SK-N-MC (cell line): Measurements from ENCODE around the gene UGT2B7.

Source experiments
- DNase-seq: peaks from one replicate; pipeline ENCODE4 v3.0.0-alpha.2; 2011; ENCODE audit warnings: low read depth, low spot score
- H3K27ac ChIP-seq: fragments of 200-600 bp; sonication (generic); 2 replicates; pipeline ENCODE4 v1.5.1; 2016; ENCODE audit warnings: mixed run types
- H3K36me3 ChIP-seq: fragments of 200-600 bp; sonication (generic); 2 replicates; pipeline ENCODE4 v1.6.1; 2017; ENCODE audit warnings: antibody characterized with exemption, low read length, mixed read lengths; ENCODE audit not compliant: insufficient read depth
- H3K4me3 ChIP-seq: fragments of 200-600 bp; sonication (generic); 2 replicates; pipeline ENCODE4 v1.5.1; 2016
- H3K9ac ChIP-seq: fragments of 200-600 bp; sonication (generic); 2 replicates; pipeline ENCODE4 v1.8.0; 2017; ENCODE audit warnings: mixed run types, mixed read lengths; ENCODE audit not compliant: insufficient read length
- H3K9me3 ChIP-seq: fragments of 200-600 bp; sonication (generic); 2 replicates; pipeline ENCODE4 v1.6.1; 2017; ENCODE audit warnings: low read depth, mild to moderate bottlenecking, antibody characterized with exemption, low read length, moderate library complexity, mixed read lengths
- EZH2 ChIP-seq: fragments of 200-600 bp; sonication (generic); IDR thresholded peaks from one replicate; pipeline ENCODE4 v1.6.1; 2017; ENCODE audit warnings: antibody characterized with exemption
- FOXP2 ChIP-seq: optimal IDR thresholded peaks from 2 replicates; pipeline ENCODE3; 2011; ENCODE audit warnings: mild to moderate bottlenecking, moderate library complexity; ENCODE audit not compliant: insufficient read depth; ENCODE audit errors: extremely low read length, control extremely low read depth
- POLR2AphosphoS5 ChIP-seq: IDR thresholded peaks from 2 replicates; pipeline ENCODE4 v1.6.1; 2012; ENCODE audit warnings: mild to moderate bottlenecking, low read depth, low read length, borderline replicate concordance

The UGT2B7 gene

DNA sequence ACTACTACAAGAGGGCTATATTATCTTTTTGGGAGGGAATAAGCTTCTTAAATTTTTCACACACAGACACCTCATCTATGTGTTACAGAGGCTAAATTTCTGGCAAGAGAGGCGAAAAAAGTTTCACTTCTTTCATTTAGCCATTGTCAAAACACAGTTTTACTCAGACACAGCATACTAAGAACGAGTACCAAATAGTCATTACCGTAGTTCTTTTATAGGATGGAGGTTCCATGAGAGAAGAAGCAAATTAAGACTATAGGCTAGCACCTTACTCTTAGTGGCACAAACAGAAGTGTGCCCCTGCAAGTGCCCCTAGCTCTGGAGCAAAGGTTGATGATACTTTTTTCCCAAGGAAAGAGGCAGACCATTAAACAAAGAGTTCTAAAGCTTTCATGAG, 26.2 kb downstream of the UGT2B7 start:
- Histone ChIP-seq H3K36me3 (no peaks in the 10 kb centered on the region), H3K4me3 (no peak overlapping the region), H3K9me3 (no peaks in the 10 kb centered on the region), H3K27ac (no peak overlapping the region), H3K9ac (no peak overlapping the region)
- no peak for DNase-seq
- no peak for TF ChIP-seq POLR2AphosphoS5
- TF ChIP-seq FOXP2 = no peak
- TF ChIP-seq EZH2 = no peak

DNA sequence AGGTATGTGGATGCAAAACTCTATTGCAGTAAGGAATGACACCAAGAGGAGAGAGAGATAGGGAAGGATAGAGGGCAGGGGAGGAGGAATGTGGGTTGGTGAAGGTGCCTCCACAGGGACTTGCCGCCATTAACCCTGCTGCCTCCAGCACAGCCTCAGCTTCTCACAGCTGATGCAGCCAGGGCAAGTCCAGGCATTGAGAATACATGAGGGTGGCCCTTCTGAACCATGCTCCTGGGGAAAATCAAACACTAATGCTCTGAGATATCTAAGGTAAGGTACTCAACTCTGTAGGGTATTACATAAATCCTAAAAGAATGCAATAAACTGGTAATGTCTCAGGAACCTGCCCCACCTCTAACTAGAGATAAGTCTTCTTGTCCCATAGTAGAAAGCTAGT, 28.7 kb downstream of the UGT2B7 start:
- Histone ChIP-seq H3K36me3 (no peaks in the 10 kb centered on the region), H3K9ac (no peak overlapping the region), H3K27ac (no peak overlapping the region), H3K4me3 (no peak overlapping the region), H3K9me3 (no peaks in the 10 kb centered on the region)
- TF ChIP-seq POLR2AphosphoS5 (no peak), EZH2 (no peak), FOXP2 (no peak)
- no peak for DNase-seq

DNA sequence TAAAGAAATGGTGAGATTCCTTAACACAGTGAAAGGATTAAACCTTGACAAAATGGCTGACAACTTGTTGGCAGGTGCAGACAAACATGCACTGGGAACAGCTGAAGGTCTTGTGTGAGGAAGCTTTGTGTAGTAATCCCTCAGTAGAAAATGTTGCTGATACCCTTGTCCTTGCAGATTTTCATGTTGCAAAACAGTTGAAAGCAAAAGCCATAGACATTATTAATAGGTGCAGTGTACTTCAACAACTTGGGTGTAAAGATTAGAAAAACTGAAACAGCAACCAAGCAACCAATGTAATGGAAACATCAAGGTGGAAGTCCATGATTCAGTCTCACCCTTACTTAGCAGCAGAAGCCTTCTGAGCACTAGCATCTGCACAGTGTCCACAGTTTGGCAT, 29.8 kb downstream of the UGT2B7 start:
- TF ChIP-seq EZH2 (no peak), FOXP2 (no peak), POLR2AphosphoS5 (no peak)
- Histone ChIP-seq H3K27ac (no peak overlapping the region), H3K9ac (no peak overlapping the region), H3K4me3 (no peak overlapping the region), H3K9me3 (no peaks in the 10 kb centered on the region), H3K36me3 (no peaks in the 10 kb centered on the region)
- DNase-seq = no peak

DNA sequence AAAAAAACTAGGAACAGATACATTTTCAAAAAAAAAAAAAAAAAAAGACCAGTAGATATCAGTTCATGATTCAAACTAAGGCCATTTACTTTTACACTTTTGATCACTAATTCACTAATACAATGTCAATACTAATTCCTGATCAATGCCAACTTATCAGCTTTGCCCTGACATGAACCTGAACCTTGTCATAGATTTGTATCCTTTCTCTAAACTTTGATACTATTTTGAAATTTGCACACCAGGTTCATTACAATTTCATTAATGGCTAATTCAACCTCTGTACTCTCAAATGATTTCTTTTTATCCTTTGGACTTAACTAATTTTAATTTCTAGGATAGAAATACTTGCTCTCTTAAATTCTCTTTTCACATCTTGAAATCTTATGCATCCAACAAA, 37.7 kb downstream of the UGT2B7 start:
- Histone ChIP-seq H3K9me3 (no peaks in the 10 kb centered on the region), H3K9ac (no peak overlapping the region), H3K4me3 (no peak overlapping the region), H3K36me3 (no peaks in the 10 kb centered on the region), H3K27ac (no peak overlapping the region)
- no peak for DNase-seq
- no peak for TF ChIP-seq POLR2AphosphoS5
- TF ChIP-seq EZH2 = no peak
- TF ChIP-seq FOXP2 = no peak

DNA sequence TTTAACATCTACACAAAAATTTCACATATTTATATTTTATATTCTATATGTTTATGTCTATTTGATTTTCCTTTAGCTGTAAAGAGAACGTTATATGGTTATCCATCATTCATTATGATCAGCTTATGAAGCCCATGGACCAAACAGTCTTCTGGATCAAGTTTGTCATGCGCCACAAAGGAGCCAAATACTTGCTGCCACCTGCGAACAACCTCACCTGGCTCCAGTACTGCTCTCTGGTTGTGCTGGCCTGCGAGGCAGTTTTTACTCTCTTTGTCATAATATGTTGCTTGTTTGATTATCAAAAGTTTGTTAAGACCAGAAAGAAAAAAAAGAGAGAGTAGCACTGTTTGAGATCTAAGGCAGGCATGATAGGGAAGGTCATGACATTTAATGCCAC, 38.2 kb downstream of the UGT2B7 start:
- H3K9me3 ChIP-seq = no peaks in the 10 kb centered on the region
- no peaks in the 10 kb centered on the region for H3K36me3 ChIP-seq
- no peak for TF ChIP-seq FOXP2
- no peak for TF ChIP-seq EZH2
- no peak for TF ChIP-seq POLR2AphosphoS5
- no peak for DNase-seq
- H3K9ac ChIP-seq = no peak overlapping the region
- H3K4me3 ChIP-seq = no peak overlapping the region
- no peak overlapping the region for H3K27ac ChIP-seq

DNA sequence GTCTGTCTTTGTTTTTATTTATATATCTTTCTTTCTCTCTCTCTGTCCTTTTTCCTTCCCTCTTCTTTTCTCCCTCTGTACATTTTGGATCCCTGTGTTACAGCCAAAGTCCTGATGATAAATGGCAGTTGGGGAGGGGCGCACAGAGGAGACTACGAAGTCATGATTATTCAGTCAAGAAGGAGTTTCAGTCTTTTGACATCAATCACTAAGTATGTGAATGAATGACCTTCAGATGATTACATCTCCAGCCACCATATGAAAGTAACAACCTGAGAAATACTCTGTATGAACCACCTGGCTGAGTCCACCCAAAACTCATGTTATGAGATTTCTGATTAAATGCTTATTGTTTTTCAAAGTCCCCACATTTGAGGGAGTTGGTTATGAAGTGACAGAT, 45.0 kb downstream of the UGT2B7 start:
- no peaks in the 10 kb centered on the region for H3K36me3 ChIP-seq
- no peak overlapping the region for H3K9ac ChIP-seq
- TF ChIP-seq EZH2 (no peak), POLR2AphosphoS5 (no peak), FOXP2 (no peak)
- H3K27ac ChIP-seq = no peak overlapping the region
- no peak for DNase-seq
- H3K9me3 ChIP-seq = no peaks in the 10 kb centered on the region
- no peak overlapping the region for H3K4me3 ChIP-seq

DNA sequence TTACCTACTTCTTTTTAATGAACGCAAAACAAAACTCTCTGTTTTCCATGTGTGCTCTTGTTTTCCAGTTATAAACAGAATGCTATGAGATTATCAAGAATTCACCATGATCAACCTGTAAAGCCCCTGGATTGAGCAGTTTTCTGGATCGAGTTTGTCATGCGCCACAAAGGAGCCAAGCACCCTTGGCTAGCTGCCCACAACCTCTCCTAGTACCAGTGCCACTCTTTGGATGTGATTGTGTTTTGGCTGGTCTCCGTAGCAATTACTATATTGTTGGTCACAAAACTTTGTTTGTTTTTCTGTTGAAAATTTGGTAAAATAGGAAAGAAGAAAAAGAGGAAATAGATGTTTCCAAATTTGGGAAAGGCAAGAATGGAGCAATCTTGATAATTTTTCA, 51.1 kb downstream of the UGT2B7 start:
- TF ChIP-seq EZH2 (no peak), FOXP2 (no peak), POLR2AphosphoS5 (no peak)
- Histone ChIP-seq H3K36me3 (no peaks in the 10 kb centered on the region), H3K27ac (no peak overlapping the region), H3K9ac (no peak overlapping the region), H3K9me3 (no peaks in the 10 kb centered on the region), H3K4me3 (no peak overlapping the region)
- DNase-seq = no peak

DNA sequence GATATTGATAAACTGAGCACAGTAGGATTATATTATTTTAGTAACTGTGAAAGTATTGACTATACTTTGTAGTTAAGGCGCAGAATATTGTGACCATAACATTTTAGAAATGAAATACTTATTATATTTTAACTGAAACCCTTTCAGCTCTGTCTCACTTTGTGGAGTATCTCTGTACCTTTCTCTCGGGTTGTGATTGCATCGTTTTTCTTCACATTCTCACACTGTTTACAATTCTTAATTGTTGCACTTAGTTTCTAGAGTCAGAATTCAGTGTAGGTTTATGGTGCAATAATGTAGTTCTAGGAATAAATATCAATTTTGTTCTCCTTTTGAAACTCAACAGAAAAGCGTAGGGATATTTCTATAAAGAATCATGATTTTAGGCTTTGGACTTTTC, 57.7 kb downstream of the UGT2B7 start:
- DNase-seq = no peak
- TF ChIP-seq EZH2 (no peak), POLR2AphosphoS5 (no peak), FOXP2 (no peak)
- no peaks in the 10 kb centered on the region for H3K9me3 ChIP-seq
- no peak overlapping the region for H3K9ac ChIP-seq
- no peak overlapping the region for H3K4me3 ChIP-seq
- H3K36me3 ChIP-seq = no peaks in the 10 kb centered on the region
- H3K27ac ChIP-seq = no peak overlapping the region

DNA sequence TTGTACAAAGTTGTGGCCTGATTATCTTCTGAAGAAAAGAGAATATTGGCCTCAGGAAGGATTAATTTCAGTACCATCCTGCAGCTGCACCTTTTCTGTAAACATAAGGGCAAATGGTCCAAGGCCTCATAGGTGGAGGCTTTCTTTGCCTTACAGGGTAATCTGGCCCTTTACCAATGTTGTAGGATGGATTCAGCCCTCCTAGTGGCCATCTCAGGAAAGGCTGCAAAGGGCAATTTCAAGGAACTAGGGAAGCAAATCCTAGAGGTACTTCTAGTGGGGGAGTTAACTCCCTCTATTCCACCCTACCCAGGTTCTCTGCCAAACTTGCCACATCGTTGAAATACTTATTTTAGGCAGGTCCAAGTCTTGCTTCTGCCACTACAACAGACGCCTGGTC, 60.6 kb downstream of the UGT2B7 start:
- DNase-seq = no peak
- Histone ChIP-seq H3K36me3 (no peaks in the 10 kb centered on the region), H3K4me3 (no peak overlapping the region), H3K9ac (no peak overlapping the region), H3K9me3 (no peaks in the 10 kb centered on the region), H3K27ac (no peak overlapping the region)
- no peak for TF ChIP-seq EZH2
- no peak for TF ChIP-seq FOXP2
- TF ChIP-seq POLR2AphosphoS5 = no peak
